ENCODE results near the gene VENTX.

DNA sequence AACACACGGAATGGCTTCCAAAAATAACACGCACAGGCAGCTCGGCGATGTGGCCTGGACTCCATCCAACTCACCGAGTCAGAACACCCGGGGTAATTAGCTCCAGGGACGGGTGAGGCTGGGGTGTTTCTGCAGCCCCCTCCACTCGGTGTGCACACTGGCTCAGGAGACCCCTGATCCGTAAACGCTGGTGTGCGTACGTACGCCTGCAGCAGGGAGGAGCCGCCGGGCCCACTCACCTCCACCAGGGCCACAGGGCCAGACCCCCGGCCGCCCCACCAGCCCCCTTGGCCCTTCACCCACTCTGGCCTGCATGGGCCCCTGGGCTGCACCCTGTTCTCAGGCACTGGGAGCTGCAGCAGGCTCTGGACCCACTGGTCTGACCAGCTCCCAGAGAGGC, 30.0 kb upstream of the VENTX start:
- TF ChIP-seq, protein P1, sequence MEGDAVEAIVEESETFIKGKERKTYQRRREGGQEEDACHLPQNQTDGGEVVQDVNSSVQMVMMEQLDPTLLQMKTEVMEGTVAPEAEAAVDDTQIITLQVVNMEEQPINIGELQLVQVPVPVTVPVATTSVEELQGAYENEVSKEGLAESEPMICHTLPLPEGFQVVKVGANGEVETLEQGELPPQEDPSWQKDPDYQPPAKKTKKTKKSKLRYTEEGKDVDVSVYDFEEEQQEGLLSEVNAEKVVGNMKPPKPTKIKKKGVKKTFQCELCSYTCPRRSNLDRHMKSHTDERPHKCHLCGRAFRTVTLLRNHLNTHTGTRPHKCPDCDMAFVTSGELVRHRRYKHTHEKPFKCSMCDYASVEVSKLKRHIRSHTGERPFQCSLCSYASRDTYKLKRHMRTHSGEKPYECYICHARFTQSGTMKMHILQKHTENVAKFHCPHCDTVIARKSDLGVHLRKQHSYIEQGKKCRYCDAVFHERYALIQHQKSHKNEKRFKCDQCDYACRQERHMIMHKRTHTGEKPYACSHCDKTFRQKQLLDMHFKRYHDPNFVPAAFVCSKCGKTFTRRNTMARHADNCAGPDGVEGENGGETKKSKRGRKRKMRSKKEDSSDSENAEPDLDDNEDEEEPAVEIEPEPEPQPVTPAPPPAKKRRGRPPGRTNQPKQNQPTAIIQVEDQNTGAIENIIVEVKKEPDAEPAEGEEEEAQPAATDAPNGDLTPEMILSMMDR (IDR thresholded peaks at IDR 0.05 in 2 of 3, conservative IDR thresholded peaks at IDR 0.05 in 1 of 3; ENCODE audit: borderline replicate concordance in 1 of 3, insufficient read depth in 1 of 3, low read depth in 2 of 3, low read length in 2 of 3): no peak
- TF ChIP-seq SRF (IDR thresholded peaks at IDR 0.05; ENCODE audit: low read depth) (no peak), EZH2phosphoT487 (IDR thresholded peaks at IDR 0.05; ENCODE audit: borderline replicate concordance) (no peak)

Measured in HCT116 (cell line).